Kidney capillary endothelial cell (primary cell): Measurements from ENCODE around the gene LIN37.
A peak's percentile ranks its signal among the peaks of the same experiment; 100 is the strongest.

Experiments
- DNase-seq: peaks from one replicate; pipeline ENCODE4 v3.0.0-alpha.2; 2018; ENCODE audit warnings: low spot score

Gene LIN37

DNA sequence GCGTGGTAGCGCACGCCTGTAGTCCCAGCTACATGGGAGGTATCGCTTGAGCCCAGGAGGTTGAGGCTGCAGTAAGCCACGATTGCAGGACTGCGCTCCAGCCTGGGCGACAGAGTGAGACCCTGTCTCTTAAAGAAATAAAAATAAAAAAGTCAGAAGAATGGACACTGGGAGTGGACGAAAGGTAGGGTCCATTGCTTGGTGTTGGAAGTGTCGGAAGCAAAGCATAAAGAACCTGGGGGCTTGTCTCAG lies 26.6 kb downstream of the LIN37 start:
- no peak for DNase-seq

DNA sequence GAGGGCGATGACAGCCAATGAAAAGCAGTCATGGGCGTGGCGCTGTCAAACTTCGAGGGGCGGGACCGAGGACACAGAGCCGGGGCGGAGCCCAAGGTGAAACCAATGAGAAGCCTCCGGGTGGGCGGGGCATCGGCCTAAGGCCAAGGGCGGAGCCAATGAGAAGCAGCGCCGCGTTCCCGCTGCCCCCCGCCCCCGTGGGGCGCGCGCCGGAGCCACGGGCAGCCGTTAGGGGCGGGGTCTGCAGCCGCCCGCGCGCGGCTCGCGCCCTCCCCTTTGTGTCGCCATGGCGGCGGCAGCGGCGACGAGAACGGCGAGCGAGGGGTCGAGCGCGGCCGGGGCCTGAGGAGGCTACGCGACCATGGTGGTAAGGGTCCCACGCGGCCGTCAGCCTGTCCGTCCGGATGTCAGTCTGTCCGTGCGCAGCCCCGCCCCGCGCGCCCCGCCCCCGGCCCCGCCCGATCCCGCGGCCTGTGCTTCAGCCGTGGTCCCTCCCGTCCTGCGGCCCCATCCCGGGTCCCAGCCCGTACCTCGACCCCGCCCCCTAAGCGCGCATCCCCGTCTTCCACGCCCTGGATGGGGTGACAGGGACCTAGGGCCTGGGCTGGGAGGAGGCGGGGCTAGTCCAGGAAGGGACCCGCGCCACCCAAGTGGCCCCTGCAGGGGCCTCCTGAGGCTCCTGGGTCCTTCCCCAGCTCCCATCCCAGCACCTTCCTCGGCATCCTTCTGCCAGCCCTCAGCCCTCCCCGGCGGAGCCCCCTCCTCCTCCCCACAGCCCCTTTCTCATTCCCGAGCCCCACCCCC lies 27.1 kb downstream of the LIN37 start, which contains the start of gene ARHGAP33:
Gene ARHGAP33 (plus strand): TSS at position 267 of the 804 bp plus-strand sequence. CDS start 95 bp downstream, at position 362.
- peak; percentile 97 for DNase-seq

DNA sequence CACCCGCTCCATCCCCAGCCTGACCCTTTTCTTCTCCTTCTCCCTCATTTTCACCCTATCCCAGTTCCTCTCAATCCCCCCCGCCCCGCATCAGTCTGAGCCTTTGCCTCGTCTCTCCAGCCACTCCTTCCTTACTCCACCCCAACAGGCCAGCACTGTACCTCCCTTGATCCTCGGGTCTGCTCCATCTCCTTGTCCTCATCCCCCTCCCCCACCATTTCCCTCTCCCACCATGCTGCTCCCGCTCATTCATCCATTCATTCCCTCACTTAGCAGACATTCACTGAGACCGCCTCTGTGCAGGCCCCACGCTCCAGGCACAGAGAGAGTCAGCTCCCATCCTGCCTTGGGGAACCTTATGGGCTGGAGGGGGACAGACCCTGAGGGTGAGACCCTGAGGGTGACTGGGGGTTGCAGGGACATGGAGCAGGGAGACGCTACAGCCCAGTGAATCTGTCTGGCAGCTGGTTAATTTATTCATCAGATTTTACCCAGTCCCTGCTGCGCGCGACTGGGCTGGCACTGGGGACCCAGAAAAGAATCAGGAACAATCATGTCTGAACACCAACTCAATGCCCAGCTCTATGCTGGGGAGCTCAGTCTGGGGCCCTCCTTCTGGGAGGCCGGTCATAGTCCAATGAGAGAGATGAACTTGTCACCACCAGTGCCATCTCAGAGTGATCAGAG lies 27.9 kb downstream of the LIN37 start:
- no peak for DNase-seq

DNA sequence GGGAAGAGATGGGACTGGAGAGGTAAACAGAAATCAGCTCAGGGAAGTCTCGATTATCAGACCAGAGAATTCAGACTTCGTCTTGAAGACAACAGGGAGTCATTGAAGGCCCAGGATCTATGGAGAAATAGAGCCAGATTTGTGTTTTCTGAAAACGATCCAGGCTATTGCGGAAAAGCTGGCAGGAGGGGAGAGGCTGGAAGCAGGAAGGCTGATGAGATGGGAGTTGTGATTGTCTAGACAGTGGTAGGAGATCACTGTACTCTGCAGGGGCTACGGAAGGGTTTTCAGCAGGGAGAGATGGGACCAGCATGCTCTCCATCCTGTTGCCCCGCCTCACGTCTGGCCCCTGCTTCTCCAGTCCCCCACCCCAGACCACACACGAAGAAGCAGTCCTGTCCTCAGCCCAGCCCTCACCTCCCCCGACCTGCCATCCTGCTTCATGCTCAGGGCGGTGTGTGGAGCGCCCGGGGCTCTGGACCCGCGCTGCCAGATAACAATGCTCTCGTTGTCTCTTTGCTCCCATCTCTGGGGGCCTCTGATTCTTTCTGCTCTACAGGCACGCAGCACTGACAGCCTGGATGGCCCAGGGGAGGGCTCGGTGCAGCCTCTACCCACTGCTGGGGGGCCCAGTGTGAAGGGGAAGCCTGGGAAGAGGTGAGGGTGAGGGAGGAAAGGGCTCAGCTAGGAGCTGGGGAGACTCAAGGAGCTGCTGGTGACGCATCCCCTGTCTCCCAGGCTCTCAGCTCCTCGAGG lies 28.9 kb downstream of the LIN37 start:
- DNase-seq = no peak

DNA sequence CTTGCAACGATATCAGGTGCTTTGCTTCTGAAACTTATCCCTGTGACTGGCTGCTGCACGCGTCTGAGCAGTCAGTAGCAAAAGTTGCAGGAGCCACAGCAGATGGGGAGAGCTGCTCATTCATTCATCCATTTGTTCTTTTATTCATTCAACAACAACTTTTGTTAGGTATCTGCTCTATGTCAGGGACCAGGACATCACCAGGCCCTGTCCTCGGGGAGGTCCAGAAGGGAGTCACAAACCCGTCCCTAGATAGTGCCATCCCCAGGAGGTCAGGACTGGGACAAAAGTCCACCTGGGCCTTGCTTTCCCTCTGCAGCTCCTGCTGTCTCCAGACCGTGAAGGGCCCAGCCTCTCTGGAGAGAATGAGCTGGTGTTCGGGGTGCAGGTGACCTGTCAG lies 29.6 kb downstream of the LIN37 start:
- DNase-seq = no peak

DNA sequence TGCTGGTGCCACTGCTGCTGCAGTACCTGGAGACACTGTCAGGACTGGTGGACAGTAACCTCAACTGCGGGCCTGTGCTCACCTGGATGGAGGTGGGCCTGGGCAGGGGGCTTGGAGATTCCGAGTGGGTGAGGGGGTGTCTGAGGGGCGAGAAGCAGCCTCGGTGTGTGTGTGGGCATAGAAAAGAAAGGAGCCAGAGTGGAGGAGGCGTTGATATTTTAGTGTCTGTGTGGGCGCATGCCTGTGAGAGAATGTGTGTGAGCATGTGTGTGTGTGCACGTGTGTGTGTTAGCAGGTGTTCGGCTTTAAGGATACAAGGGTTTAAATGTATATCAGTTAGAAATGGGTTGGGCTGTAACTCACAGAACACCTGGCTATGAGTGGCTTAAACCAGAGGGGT lies 30.7 kb downstream of the LIN37 start:
- no peak for DNase-seq

DNA sequence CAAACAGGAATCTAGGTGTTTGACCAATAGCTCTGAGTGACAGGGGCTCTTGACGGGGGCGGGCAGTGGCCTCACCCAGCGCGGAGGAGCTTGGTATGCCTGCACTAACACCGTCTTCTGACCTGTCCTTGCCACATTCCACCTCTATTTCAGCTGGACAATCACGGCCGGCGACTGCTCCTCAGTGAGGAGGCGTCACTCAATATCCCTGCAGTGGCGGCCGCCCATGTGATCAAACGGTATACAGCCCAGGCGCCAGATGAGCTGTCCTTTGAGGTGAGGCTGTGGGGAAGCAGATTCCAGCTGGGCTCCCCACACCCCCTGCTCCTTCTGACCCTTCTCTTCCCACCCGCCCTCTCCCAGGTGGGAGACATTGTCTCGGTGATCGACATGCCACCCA lies 31.7 kb downstream of the LIN37 start:
- DNase-seq = no peak

DNA sequence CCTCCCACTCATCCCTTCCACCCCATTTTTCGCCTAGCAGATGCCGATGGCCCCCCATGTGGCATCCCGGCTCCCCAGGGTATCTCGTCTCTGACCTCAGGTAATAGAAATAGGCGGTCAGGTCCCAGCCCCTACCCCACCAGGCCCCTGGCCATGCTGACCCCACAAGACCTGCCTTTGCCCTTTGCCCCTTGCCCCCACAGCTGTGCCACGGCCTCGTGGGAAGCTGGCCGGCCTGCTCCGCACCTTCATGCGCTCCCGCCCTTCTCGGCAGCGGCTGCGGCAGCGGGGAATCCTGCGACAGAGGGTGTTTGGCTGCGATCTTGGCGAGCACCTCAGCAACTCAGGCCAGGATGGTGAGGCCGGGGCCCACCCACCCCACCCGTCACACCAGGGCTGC lies 32.3 kb downstream of the LIN37 start:
- DNase-seq = no peak

DNA sequence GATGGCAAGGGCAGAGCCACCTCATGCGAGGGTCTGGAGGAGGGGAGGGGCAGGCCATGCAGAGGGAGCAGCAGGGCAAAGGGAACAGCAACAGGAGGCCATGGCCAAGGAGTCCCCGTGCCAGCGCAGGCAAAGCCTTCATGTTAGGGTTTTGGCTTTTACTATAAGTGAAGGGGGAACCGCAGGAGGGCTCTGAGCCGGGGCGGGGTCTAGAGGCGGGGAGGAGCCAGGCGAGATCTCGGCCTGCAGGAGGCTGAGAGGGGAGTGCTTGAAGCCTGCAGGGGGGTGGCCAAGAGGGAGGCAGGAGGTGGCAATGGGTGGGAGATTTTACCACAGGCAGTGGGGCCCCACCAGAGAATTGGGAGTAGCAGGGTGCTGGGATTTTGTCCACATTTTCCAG lies 33.3 kb downstream of the LIN37 start:
- DNase-seq = no peak

DNA sequence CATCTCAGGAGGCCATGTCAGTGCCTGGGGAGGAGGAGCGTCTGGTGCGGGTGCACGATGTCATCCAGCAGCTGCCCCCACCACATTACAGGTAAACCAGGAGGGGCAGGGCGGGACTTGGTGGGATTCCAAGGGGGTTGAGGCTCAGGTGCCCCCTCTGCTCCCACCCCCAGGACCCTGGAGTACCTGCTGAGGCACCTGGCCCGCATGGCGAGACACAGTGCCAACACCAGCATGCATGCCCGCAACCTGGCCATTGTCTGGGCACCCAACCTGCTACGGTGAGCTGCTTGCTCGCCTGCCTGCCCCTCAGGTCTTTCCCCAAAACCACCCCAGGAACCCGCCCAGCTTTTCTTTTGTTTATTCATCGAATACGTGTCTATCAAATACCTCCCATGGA lies 34.2 kb downstream of the LIN37 start:
- no peak for DNase-seq

DNA sequence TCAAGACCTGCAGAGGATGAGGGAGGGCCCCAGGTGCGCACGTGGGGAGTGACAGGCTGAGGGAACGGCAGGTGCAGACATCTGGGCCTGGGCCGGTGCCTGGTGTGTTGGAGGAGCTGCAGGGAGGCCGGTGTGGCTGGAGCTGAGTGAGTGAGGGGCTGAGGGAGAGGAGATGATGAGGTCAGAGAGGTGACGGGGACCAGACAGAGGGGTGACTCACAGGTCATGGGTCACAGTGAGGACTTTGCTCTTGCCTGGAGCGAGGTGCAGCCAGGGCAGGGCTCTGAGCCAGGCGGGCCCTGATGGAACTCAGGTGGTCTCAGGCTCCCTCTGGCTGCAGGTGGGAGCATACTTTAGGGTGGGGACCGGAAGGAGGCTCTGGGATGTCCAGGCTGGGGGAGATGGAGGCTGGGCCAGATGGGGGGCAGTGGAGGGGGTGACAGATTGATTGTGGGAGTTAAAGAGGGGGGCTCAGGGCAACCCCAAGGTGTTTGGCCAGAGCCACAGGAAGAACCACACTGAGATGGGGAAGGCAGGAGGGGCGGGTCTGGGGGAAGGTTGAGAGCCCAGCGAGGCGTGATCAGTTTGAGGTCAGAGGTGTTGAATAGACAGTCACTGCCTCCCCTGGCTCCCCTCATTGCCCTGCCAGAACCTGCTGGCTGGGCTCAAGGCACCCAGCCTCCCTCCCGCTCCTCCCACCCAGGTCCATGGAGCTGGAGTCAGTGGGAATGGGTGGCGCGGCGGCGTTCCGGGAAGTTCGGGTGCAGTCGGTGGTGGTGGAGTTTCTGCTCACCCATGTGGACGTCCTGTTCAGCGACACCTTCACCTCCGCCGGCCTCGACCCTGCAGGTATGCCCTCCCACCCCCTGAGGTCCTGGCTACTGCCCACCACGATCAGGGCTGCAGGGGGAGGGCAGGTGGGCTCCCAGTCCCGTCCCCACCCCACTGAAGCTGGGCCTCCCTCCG lies 35.4 kb downstream of the LIN37 start:
- no peak for DNase-seq

DNA sequence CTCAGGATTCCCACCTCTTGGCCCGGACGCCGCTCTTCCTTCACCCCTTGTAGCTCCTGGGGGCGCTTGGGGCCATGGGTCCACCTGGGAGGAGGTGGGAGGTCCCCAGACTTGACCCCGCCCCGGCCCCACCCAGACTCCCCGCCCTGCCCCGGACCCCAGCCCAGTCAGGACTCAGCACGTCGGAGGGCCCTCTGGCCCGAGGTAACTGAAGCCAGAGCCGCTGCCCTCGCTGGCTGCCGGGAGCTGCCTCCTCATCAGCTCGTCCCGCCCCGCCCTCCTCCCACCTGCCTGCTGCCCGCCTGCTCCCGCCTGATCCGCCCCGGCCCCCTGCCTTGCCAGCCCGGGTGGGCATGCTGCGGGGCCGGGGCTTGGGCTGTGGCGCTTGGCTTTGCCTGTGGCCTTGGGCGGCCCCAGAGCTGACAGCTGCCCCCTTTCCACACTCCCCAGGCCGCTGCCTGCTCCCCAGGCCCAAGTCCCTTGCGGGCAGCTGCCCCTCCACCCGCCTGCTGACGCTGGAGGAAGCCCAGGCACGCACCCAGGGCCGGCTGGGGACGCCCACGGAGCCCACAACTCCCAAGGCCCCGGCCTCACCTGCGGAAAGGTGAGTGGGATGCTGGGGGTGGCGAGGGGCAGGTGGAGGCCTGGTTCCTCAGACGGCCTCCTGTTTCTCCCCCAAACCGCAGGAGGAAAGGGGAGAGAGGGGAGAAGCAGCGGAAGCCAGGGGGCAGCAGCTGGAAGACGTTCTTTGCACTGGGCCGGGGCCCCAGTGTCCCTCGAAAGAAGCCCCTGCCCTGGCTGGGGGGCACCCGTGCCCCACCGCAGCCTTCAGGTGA lies 36.3 kb downstream of the LIN37 start:
- DNase-seq = no peak

DNA sequence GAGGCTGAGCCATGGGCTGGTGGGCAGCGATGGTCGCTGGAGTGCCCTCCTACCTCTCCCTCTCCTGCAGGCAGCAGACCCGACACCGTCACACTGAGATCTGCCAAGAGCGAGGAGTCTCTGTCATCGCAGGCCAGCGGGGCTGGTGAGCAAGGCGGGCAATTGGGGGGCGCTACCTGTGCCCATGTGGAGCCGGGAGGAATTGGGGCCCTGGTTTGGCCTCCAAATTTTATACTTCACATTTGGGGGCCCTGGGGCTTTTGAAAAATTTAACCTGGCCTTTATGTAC lies 36.9 kb downstream of the LIN37 start:
- no peak for DNase-seq

DNA sequence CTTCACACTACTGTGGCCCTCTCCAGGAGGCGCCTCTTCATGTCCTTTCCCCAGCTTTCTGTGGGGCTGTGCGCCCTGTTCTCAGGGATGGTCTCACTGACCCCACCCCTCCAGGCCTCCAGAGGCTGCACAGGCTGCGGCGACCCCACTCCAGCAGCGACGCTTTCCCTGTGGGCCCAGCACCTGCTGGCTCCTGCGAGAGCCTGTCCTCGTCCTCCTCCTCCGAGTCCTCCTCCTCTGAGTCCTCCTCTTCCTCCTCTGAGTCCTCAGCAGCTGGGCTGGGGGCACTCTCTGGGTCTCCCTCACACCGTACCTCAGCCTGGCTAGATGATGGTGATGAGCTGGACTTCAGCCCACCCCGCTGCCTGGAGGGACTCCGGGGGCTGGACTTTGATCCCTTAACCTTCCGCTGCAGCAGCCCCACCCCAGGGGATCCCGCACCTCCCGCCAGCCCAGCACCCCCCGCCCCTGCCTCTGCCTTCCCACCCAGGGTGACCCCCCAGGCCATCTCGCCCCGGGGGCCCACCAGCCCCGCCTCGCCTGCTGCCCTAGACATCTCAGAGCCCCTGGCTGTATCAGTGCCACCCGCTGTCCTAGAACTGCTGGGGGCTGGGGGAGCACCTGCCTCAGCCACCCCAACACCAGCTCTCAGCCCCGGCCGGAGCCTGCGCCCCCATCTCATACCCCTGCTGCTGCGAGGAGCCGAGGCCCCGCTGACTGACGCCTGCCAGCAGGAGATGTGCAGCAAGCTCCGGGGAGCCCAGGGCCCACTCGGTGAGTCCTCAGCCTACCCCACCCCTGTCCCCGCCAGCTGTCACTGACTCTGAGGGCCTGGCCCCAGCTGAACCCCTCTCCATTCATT lies 38.2 kb downstream of the LIN37 start:
- no peak for DNase-seq

DNA sequence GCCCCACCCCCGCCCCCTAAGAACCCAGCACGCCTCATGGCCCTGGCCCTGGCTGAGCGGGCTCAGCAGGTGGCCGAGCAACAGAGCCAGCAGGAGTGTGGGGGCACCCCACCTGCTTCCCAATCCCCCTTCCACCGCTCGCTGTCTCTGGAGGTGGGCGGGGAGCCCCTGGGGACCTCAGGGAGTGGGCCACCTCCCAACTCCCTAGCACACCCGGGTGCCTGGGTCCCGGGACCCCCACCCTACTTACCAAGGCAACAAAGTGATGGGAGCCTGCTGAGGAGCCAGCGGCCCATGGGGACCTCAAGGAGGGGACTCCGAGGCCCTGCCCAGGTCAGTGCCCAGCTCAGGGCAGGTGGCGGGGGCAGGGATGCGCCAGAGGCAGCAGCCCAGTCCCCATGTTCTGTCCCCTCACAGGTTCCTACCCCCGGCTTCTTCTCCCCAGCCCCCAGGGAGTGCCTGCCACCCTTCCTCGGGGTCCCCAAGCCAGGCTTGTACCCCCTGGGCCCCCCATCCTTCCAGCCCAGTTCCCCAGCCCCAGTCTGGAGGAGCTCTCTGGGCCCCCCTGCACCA lies 38.9 kb downstream of the LIN37 start:
- DNase-seq = no peak

DNA sequence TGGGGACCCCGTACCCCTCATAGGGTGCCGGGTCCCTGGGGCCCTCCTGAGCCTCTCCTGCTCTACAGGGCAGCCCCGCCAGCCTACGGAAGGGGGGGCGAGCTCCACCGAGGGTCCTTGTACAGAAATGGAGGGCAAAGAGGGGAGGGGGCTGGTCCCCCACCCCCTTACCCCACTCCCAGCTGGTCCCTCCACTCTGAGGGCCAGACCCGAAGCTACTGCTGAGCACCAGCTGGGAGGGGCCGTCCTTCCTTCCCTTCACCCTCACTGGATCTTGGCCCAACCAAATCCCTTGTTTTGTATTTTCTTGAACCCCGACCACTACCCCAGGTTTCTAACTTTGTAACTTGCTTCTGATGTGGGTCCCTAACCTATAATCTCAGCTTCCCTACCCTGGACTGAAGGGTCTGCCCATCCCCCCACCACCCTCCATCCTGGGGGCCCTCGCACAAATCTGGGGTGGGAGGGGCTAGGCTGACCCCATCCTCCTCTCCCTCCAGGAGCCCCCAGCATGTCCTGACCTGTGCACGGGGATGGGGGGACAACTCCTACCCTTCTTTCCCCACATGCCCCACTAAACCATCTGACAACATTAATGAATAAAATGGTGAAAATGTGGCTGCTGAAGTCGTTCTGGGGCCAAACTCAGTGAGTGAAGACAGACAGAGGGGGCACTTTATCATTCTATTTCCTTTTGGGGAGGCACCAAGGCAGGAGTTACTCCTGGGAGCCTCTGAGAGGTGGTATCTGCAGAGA lies 40.0 kb downstream of the LIN37 start:
- no peak for DNase-seq

DNA sequence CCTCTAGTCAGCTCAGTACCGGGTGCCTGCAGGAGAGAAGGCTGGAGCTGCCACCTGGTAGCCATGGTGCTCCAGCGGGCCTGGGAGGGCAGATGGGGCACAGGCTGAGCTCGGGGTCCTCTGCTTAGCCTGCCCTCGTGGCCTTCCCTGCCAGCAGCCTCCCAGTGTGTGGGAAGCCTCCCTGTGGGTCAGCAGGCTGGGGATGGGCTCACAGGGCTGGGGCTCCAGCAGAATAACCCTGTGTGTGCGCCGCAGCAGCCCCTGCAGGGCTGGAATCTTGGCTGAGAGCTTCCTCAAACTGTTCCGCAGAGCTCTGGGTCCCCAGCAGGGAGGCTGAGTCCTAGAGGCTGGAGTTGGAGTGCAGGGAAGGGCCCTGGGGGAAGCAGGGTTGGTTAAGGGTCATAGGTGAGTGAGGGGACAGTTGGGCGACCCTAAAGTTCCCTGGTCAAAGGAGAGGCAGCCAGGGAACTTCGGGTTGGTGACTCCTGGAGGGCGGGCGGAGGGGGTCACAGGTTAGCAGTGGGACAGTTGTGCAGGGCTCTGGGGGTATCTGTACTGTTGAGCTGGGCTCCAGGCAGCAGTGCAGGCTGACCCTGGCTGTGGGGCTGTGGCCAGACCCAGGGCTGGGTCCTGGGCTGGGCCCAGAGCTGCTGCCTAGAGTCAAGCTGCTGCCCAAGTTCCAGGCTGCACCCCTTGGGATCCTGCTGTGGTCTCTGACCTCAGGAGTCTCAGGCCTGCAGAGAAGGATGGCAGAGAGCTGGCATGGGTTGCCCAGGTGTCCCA lies 41.0 kb downstream of the LIN37 start:
- no peak for DNase-seq
